ENCODE data around the gene TECR.
A peak's percentile ranks its signal among the peaks of the same experiment; 100 is the strongest.
"Not testable (repeated sequence)": the region's sequence is repeated elsewhere in the genome, so short reads cannot be mapped to it uniquely, and the experiment has no call there.

The TECR gene, protein sequence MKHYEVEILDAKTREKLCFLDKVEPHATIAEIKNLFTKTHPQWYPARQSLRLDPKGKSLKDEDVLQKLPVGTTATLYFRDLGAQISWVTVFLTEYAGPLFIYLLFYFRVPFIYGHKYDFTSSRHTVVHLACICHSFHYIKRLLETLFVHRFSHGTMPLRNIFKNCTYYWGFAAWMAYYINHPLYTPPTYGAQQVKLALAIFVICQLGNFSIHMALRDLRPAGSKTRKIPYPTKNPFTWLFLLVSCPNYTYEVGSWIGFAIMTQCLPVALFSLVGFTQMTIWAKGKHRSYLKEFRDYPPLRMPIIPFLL

DNA sequence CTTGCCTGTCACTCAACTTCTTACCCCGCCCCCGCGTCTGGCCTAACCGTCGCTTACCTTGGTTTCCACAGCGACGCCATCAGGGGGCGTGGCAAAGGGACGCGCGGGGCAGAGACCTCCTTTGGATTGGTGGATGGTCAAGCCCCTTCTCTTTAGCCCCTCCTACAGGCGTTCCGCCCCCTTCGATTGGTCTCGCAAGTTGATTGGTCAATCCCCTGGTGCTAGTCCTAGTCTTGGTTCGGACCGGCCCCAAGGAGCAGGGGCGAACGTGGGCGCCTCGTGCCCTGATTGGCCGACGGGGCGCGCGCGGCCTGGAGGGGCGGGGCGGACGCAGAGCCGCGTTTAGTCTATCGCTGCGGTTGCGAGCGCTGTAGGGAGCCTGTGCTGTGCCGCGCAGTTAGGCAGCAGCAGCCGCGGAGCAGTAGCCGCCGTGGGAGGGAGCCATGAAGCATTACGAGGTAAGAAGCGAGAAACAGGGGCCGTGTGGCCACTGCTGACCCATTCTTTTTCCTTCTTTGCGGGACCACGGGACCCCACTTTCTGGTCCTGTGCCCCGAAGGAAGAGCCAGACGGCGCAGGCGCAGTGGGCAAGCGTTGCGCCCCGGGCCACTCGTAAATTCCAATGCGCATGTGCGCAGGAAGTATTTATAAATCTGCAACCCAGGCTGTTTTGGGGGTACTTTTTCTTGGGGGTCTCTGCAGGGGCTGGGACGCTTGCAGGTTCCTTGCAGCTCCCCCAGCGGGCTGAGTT, at the start of gene TECR:
TECR (plus strand) TSS at position 341 of the 751 bp plus-strand sequence; CDS start at position 444, 103 bp downstream.
- DNase-seq: peak; percentile 99

DNA sequence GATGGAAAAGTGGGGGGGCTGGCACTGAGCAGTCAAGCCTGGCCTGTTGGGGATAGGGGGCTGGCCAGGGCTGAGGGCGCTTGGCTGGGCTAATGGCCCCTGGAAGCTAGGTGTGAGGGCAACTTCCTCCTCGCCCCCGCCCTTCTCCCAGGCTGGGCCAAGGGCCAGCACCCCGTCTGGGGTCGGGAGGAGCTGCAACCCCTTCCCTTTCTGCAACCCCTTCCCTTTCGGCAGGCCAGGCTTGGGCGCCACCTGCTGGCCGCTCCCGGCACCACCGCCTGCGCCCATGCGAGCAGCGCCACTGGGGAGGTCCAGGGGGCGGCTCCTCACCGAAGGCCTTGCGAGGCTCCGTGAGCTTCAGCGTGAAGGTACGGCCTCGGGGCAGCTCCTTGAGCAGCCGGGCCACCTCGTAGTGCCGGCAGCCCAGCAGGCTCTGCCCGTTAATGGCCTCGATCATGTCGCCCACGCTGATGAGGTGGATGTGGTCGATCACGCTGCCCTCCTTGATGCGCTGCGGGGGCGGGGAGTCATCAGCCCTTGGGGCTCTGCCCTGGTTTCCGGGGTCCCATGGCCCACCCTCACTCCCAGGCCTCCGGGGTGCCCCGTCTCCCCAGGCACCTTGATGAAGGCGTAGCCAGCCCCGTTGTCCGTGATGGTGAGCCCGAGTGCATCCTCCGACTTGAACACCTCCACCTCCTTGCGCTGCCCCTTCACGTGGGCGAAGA, 49.3 kb upstream of the TECR start:
- DNase-seq: no peak

DNA sequence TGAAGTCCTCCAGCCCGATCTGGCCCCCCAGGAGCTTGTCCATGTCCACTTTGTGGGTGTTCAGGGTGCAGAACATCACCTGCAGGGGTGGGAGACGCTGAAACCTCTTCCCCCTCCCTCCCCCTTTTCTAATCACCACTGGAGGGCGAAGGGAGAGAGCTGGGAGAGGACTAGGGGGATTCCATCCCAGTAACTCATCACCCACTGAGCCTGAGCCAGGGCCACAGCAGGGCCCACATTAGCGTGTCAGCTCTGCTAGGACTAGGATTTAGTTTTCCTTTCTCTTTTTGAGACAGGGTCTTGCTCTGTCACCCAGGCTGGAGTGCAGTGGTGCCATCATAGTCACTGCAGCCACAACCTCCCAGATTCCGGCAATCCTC, 48.7 kb upstream of the TECR start:
- DNase-seq: no peak

DNA sequence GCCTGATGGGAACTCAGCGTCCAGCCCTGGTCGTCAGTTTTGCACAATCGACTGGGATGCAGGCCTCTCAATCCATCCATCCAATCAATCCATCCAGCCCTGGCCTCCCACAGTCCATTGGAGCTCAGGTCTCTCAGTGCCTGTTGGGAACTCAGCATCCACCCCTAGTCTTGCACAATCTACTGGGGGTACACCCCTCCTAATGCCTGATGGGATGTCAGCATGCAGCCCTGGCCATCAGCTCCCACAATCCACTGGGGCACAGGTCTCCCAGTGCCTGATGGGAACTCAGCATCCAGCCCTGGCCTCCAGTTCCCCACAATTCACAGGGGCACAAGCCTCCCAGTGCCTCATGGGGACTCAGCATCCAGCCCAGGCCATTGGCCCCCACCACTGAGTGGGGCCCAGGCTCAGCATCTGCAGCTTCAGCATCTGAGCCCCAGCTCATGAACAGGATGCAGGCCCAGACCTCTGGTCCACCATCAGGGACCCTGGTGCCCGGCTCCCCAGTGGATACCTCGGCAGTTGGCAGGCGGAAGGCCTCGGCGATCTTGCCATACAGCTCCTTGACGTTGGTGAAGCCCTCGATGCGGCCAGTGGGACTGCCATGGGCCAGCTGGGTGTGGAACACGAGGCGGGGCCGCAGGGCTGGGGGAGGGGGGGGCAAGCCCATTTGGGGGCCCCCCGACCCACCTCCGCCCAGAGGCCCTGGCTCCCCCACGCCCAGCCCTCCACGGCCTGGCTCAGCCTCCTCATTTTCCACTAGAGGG, 47.0 kb upstream of the TECR start:
- DNase-seq: no peak

DNA sequence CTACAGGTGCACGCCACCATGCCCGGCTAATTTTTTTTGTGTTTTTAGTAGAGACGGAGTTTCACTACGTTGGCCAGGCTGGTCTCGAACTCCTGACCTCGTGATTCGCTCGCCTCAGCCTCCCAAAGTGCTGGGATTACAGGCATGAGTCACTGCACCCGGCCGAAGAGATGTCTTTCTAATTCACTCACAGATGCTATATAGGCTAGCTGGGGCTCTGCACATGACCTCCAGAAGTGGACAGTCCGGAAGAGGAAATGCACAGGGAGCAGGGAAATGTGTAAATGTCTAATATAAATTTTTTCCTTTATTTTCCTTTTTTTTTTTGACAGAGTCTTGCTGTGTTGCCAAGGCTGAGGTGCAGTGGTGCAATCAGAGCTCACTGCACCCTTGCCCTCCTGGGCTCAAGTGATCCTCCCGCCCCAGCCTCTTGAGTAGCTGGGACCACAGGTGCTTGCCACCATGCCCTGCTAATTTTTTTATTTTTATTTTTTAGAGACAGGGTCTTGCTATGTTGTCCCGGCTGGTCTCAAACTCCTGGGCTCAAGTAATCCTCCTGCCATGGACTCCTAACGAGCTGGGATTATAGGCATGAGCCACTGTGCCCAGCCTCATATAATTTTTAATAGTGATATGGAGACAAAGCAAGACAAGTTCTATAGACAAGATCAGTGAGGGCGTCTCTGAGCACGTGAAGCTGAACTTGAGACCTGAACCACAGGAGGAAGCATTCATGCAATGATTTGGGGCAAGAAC, 41.8 kb upstream of the TECR start:
- no peak for DNase-seq

DNA sequence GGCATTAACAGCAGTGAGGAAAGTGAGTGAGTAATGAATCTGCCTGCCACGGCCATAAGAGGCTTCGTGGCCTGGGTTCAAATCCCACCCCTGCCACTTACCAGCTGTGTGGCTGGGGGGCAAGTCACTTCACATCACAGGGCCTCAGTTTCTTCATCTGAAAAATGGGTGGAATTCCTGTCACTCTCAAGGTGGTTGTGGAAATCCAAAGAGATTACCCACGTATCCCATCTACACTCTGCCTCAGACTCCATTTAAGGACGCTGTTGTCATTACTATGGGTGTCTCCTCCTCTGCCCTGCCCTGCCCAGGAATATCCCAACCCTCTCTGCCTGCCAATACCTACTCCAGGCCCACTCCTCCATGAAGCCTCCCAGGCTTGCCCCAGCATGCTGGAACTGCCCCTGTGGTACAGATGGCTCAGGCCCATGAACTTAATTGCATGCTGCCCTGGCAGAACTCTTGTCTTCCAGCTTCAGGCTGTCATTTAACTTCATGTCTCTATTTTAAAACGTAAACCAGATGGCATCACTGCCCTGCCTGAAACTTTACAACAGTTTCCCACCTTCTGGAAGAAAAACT, 36.5 kb upstream of the TECR start:
- no peak for DNase-seq

DNA sequence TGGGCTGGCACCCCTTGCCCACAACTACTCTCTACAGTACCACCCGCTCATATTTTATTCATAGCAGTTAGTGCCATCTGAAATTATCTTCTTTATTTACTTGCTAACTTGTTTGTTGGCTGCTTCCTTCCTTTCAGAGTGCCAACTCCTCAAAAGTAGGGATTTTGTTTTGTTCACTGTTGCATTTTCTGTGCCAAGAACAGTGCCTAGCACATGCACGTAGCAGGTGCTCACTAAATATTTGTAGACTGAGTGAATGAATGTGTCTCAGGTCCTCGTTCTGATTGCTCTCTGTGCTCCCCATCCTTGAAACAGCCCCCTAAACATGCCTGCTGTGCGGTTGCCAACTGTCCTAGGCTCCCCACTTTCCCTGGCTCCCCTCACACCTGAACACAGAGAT, 35.0 kb upstream of the TECR start:
- DNase-seq: no peak

DNA sequence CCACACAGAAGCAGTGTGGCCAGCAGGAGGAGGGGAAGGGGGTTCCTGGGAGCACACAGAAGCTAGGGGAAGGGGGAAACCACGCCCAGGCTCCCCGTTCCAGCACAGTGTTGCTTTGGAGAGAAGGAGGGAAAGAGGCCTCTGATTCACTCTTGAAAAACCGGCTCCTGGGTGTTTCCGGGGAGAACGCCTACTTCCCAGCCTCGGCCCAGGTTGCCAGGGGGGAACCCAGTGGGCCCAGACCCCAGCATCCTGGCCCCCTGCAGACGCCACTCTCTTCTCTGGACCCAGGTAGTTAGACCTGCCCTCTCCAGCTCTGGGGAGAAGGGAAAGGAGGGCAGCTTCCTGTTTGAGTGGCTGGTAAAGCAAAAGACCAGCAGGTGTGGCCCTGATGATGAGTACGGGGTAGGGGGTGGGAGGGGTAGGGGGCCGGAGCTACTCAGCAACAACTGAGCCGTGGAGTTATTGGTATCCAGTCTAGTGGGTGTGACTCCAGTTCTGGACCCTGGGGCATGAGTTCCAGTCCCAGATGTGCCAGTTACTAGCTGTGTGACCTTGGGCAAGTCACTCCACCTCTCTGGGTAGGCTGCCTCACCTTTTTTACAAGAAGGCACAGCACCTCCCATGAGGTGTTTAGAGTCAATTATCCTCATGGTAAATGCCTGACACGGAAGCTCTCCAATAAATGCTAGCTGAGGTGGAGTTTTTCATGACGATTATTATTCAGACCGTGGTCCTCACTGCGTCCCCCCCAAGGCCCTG, 34.3 kb upstream of the TECR start:
- DNase-seq: no peak

DNA sequence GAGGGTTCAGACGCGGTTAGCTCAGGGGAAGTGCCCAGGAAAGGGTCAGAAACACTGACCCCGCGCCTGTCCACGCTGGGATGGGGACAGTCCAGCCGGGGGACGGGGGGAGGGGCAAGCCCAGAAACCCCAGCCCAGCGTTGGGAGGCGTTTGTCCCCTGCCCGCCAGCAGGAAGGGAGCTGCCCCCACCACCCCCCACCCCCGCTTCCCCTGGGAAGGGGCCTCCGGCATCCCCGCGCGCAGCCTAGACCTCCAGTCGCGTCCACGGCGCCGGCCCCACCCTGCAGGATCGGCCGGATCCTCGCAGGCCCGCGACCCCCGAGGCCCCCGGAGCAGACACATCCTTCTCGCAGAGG, 33.7 kb upstream of the TECR start:
- DNase-seq: no peak

DNA sequence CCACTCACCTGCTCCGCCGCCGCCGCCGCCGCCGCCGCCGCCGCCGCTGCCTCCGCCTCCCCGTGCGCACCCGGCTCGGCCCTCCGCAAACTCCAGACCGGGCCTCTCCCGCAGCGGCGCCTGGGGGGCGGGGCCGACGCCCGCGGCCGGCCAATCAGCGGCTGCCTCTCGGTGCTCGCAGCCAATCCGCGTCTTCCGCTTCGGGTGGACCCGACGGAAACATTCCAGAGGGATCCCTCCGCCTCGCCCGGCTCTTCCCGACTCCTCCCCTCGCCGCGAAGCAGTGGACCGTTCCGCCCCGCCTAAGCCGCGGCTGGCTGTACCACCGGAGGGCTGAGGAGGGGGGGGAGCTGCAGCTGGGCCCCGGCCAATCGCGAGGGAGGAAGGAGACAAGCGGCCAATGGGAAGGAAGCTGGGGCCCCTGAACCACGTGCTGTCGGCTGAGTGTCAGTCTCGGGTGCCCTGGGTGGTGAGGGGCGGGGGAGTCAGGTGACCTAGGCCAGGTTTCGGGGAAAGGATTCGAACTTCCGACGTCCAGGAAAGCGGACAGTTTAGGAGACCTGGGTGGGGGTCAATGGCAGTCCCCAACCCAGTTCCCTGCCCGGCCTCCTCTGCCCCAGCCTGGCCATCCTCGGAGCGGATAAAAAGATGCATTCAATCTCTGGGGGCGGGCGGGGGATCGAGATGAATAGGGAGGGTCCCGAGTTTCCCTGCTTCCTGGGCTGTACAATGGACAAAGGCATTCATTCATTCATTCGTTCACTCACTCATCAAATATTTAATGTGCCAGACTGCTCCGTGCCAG, 33.2 kb upstream of the TECR start, which contains the start of gene GIPC1:
GIPC1 (minus strand) TSS at position 99 of the 805 bp plus-strand sequence. CDS start 13,151 bp downstream, outside the sequence.
- peak; percentile 98 for DNase-seq

DNA sequence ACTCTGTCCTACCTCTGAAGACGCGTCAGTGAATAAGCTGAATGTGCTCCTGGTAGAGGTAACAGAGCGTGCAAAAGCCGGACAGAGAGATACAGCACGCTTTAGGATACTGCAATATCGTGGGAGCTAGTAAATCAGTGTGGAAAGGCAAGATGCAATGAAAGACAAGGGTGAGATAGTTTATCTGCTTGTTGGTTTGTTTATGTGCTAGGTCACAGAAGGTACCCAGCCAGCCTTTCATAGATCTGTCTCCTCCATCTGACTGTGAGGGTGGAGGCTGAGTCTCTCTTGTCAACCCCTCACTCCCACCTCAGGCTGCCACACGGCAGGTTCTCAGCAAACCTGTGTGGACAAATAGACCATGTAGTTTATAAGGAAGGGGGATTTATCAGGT, 32.6 kb upstream of the TECR start:
- no peak for DNase-seq

DNA sequence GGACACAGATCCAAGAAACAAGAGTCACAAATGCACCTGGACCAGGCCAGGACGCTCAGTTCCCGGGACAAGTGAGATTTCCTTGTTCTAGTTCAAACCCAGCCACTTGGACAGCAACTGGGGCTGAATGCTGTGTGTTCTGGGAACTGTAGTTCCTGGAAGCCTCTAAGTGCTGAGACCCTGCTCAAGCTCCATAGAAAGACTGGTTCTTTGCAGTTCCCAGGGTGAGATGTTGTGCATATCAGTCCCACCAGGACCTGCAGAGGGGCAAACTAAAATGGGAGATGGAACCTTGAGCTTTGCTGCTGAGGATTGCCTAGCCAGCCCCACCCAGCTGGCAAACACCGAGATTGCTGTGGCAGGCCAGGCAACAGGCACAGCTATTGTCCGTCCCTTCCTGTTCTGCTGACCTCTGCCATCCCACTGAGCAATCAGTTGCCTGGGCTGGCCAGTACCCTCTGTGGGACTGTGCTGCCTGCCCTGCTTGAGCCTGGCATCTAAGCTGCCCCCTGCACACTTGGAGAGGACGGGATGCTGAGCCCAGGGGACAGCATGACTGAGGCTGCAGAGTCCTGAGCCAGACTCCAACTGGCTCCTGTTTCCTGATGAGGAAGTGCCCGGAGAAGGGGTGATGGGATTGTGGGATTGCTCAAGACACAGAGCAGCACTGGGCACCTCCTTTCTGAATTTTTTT, 32.0 kb upstream of the TECR start:
- DNase-seq: no peak

DNA sequence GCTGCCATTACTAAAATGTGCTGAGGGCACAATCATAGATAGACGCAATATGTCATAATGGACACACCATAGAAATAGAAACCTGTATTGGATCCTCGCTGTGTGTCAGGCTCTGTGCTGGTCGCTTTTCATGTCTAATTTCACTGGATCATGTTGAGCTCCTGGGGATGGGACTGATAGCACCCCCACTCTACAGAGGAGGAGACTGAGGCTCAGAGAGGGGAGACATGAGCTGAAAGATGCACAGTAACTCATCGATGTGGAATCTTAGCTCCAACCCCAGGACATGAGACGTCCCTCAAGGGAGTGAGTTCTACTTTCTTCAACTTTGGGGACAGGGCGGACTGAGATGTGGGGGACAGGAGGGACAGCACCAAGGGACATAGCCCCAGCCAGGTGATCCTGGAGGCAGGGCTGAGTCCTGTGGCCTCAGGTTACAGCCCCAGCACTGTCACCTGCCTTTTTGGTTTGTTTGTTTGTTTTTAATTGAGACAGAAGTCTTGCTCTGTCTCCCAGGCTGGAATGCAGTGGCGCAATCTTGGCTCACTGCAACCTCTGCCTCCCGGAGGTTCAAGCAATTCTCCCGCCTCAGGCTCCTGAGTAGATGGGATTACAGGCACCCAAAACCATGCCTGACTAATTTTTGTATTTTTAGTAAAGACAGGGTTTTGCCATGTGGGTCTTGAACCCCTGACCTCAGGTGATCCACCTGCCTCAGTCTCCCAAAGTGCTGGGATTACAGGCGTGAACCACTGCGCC, 26.9 kb upstream of the TECR start:
- DNase-seq: no peak

DNA sequence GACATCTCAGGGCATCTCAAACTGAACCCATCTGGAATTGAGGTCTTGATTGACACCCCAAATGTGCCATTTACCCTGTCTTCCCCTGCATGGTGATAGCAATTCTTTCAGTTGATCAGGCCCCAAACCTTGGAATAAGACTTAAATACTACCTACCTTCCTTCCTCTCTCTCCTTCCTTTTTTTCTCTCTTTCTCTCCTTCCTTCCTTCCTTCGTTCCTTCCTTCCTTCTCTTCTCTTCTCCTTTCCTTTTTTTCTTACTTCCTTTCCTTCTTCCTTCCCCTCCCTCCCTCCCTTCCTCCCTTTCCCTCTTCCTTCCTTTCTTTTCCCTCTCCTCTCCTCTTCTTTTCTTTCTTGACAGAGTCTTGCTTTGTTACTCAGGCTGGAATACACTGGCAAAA, 26.1 kb upstream of the TECR start:
- DNase-seq: no peak

DNA sequence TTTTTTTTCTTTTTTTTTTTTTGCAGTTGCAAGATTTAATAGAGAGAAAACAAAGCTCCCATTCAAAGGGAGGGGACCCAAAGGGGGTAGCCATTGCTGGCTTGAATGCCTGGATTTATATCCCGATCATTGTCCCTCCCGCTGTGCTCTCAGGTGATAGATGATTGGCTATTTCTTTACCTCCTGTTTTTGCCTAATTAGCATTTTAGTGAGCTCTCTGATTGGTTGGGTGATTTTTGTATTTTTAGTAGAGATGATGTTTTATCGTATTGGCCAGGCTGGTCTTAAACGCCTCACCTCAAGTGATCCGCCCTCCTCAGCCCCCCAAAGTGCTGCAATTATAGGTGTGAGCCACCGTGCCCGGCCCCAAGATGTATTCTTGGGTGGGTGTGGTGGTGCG, 24.8 kb upstream of the TECR start:
- DNase-seq: not testable (repeated sequence)

DNA sequence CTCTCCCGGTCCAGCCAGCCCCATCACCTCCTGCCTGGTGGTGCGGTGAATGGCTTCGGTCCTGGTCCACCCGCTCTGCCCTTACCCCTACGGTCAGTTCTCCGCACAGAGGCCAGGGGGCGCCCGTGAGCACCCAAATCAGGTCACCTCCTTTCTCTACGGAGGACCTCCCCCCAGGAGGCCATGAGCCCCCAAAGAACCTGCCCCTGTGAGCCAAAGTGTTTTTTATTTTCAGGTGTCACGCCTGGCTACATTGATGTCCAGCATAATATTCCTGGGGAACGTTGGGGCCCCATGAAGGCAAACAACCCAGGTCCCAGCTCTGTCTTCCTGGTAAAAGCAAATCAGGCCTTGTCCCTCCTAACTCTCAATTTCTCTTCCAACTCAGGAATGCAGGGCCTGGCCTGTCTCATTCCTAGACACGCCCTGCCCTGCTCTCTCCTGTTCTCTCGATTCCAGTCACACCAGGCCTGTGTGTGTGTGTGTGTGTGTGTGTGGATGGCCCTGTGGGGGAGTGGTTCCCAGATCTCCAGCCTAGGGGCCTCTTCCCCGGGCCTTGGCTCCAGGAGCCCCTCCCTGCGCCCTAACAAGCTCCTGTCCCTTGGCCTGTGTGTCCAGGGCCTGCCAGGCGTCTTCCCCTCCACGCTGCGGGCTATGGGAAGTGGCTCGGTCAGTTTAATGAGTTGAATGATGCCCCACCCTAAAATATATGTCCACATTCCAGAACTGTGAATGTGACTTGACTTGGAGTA, 23.7 kb upstream of the TECR start:
- DNase-seq: no peak

DNA sequence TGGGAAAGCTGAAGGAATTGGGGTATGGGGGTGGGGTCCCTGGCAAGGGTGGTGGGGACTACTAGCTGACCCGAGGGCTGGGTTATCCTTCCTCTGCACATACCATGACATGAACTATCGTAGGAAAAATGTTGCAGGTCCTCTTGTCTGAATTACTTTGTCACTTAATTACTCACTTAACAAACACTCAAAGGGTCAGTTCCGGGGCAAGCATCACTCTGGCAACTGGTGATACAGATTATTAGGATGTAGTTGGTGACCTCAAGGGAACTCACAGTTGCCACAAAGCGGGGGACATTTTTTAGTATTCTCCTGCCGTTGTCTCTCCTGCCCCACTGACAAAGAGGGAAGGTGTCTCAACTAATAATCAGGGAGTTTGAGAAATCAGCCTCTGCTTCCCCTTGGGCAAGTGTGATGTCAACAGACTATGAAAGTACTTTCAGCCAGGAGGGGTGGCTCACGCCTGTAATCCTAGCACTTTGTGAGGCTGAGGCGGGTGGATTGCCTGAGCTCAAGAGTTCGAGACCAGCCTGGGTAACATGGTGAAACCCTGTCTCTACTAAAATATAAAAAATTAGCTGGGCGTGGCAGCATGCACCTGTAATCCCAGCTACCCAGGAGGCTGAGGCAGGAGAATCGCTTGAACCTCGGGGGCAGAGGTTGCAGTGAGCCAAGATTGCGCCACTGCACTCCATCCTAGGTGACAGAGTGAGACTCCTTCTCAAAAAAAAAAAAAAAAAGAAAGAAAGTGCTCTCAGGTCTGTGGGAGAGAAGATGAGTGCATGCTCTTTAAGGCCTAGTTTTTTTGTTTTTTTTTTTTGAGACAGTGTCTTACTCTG, 21.5 kb upstream of the TECR start:
- DNase-seq: no peak

Measured in DMS79 (cell line).